CD4-positive, alpha-beta T cell (primary cell): ENCODE data around the gene ADGRD2. TPM values are rescaled to one million over a fixed set of nuclear protein-coding genes. Genes with fewer than 3 reads are reported as not detected.

Experiments
- ATAC-seq: fragments of 200-7000 bp; cut with Tn5 transposase; one replicate; pipeline ENCODE4 v1.10.0; 2022; ENCODE audit warnings: mild to moderate bottlenecking; ENCODE audit not compliant: poor library complexity
- CTCF ChIA-PET: fragments of 350-600 bp; sonication (Branson Sonifier 250); formaldehyde crosslinking; loops from one replicate; lab custom pipeline; 2021; ENCODE audit warnings: antibody characterized with exemption, inconsistent platforms; lab: Charles Lee
- POLR2A ChIA-PET: fragments of 350-600 bp; sonication (Branson Sonifier 250); formaldehyde crosslinking; loops from one replicate; lab custom pipeline; 2021; ENCODE audit warnings: antibody characterized with exemption, inconsistent platforms; lab: Charles Lee
- DNase-seq, 14 experiments: peaks; one replicate each; pipeline ENCODE4 v3.0.0-alpha.2; 2013 to 2020; ENCODE audit warnings: mixed read lengths in 2 of 14
- H3K27ac ChIP-seq, 2 donors: one replicate each; pipeline versions ENCODE4 v1.5.1 to v1.7.0; 2013; ENCODE audit warnings: low read length in 2 of 2, low read depth in 1 of 2, mild to moderate bottlenecking in 1 of 2
- H3K27me3 ChIP-seq, 2 experiments: 1 replicate in 1 of 2; 2 replicates in 1 of 2; pipeline versions ENCODE4 v1.6.1 to v1.7.0; 2013; ENCODE audit warnings: low read length in 2 of 2, control low read depth in 1 of 2, mild to moderate bottlenecking in 1 of 2, moderate library complexity in 1 of 2; ENCODE audit not compliant: insufficient read depth in 2 of 2, control insufficient read depth in 1 of 2
- H3K36me3 ChIP-seq: one replicate; pipeline ENCODE4 v1.6.1; 2013; ENCODE audit warnings: low read length, control low read depth; ENCODE audit not compliant: insufficient read depth
- H3K4me1 ChIP-seq: one replicate; pipeline ENCODE4 v1.6.1; 2013; ENCODE audit warnings: low read length, control low read depth; ENCODE audit not compliant: insufficient read depth
- H3K4me3 ChIP-seq: one replicate; pipeline ENCODE4 v1.5.1; 2013; ENCODE audit warnings: mild to moderate bottlenecking, low read length, moderate library complexity
- H3K9me3 ChIP-seq, 2 experiments: 1 replicate in 1 of 2; 2 replicates in 1 of 2; pipeline versions ENCODE4 v1.6.1 to v1.7.0; 2013; ENCODE audit warnings: low read length in 2 of 2, mild to moderate bottlenecking in 2 of 2, control low read depth in 1 of 2, moderate library complexity in 1 of 2; ENCODE audit not compliant: control insufficient read depth in 1 of 2, insufficient read depth in 1 of 2
- H3K27ac Mint-ChIP-seq: one replicate; pipeline ENCODE4 v1.8.0; 2020; ENCODE audit warnings: mixed read lengths
- H3K27me3 Mint-ChIP-seq: one replicate; pipeline ENCODE4 v1.8.0; 2021; ENCODE audit warnings: mixed read lengths
- H3K36me3 Mint-ChIP-seq: one replicate; pipeline ENCODE4 v1.8.0; 2021; ENCODE audit warnings: low read depth, mixed read lengths
- H3K4me1 Mint-ChIP-seq: one replicate; pipeline ENCODE4 v1.8.0; 2021; ENCODE audit warnings: low read depth, mixed read lengths
- H3K4me3 Mint-ChIP-seq: one replicate; pipeline ENCODE4 v1.8.0; 2020; ENCODE audit warnings: mild to moderate bottlenecking, mixed read lengths
- H3K9me3 Mint-ChIP-seq: one replicate; pipeline ENCODE4 v1.8.0; 2020; ENCODE audit warnings: mixed read lengths
- CTCF ChIP-seq: fragments of 200-600 bp; IDR thresholded peaks from one replicate; pipeline ENCODE4 v1.8.0; 2022; ENCODE audit warnings: antibody characterized with exemption, mild to moderate bottlenecking
- intact Hi-C, 2 experiments: fragments of 100-400 bp; cut with DNase I in 1 of 2; cut with micrococcal nuclease in 1 of 2; formaldehyde crosslinking; loops; one replicate each; pipeline versions ENCODE4 v1.15.1 to v1.9.0; 2023 to 2025; cut with DNase I, micrococcal nuclease
- total RNA-seq, 174 experiments: library from RNA in 2 of 174; stranded (reverse) in 2 of 174; gene quantifications; one replicate each; pipeline ENCODE4 v1.2.3 and lab custom pipeline; 2021 to 2026

ADGRD2 gene
- total RNA-seq, 2 experiments from 2014 or later, result not detected

GRCh38 chr9:124485936-124486335 is 35.7 kb downstream of the ADGRD2 start:
- H3K36me3 Mint-ChIP-seq, result no peaks in the 10 kb centered on the region
- no peaks in the 10 kb centered on the region for H3K4me1 Mint-ChIP-seq
- H3K4me3 Mint-ChIP-seq, result no peak overlapping the region
- DNase-seq (no peak), ATAC-seq (no peak)
- no peaks in the 10 kb centered on the region for H3K36me3 ChIP-seq
- ChIA-PET POLR2A (no interaction called here), CTCF (no interaction called here)
- H3K9me3 Mint-ChIP-seq, result no peaks in the 10 kb centered on the region
- intact Hi-C loops, result no loop called here
- peaks cover 0 to 4% of the 10 kb centered on the region in 2 experiments for H3K27me3 ChIP-seq
- TF ChIP-seq CTCF, result no peak
- H3K27ac ChIP-seq, result no peak overlapping the region
- H3K4me3 ChIP-seq, result no peak overlapping the region
- H3K4me1 ChIP-seq, result no peaks in the 10 kb centered on the region
- H3K9me3 ChIP-seq, result peaks cover 0 to 4% of the 10 kb centered on the region in 2 experiments
- H3K27ac Mint-ChIP-seq, result no peak overlapping the region
- H3K27me3 Mint-ChIP-seq, result peaks cover 5% of the 10 kb centered on the region

- H3K4me1 Mint-ChIP-seq, result no peaks in the 10 kb centered on the region
- peaks cover 2 to 4% of the 10 kb centered on the region in 2 experiments for H3K27me3 ChIP-seq
- H3K27me3 Mint-ChIP-seq, result peaks cover 5% of the 10 kb centered on the region
- intact Hi-C loops, result no loop called here
- no peak for ATAC-seq
- H3K9me3 Mint-ChIP-seq, result no peaks in the 10 kb centered on the region
- no peak for TF ChIP-seq CTCF
- no peak overlapping the region for H3K4me3 ChIP-seq
- CTCF ChIA-PET, result no interaction called here
- no peak overlapping the region for H3K27ac Mint-ChIP-seq
- POLR2A ChIA-PET, result no interaction called here
- H3K4me1 ChIP-seq, result no peaks in the 10 kb centered on the region
- H3K36me3 Mint-ChIP-seq, result no peaks in the 10 kb centered on the region
- no peaks in the 10 kb centered on the region for H3K36me3 ChIP-seq
- H3K4me3 Mint-ChIP-seq, result no peak overlapping the region
- no peak overlapping the region for H3K27ac ChIP-seq
- H3K9me3 ChIP-seq, result peaks cover 0 to 4% of the 10 kb centered on the region in 2 experiments
- no peak for DNase-seq
These were observed 36.6 kb downstream of the ADGRD2 start for GRCh38 chr9:124486778-124487259.

- Histone ChIP-seq H3K9me3 (peaks cover 0 to 4% of the 10 kb centered on the region in 2 experiments), H3K4me1 (no peaks in the 10 kb centered on the region)
- DNase-seq, result no peak
These were observed 37.3 kb downstream of the ADGRD2 start for GRCh38 chr9:124487260-124488182.

More at GRCh38 chr9:124487260-124488182, 37.3 kb downstream of the ADGRD2 start:
- intact Hi-C loops, result no loop called here
- Histone ChIP-seq H3K4me3 (no peak overlapping the region), H3K36me3 (no peaks in the 10 kb centered on the region), H3K27me3 (peaks cover 2 to 4% of the 10 kb centered on the region in 2 experiments), H3K27ac (no peak overlapping the region)
- ChIA-PET CTCF (no interaction called here), POLR2A (no interaction called here)
- Mint-ChIP-seq H3K27me3 (peaks cover 5% of the 10 kb centered on the region), H3K4me1 (no peaks in the 10 kb centered on the region), H3K4me3 (no peak overlapping the region), H3K27ac (no peak overlapping the region), H3K36me3 (no peaks in the 10 kb centered on the region), H3K9me3 (no peaks in the 10 kb centered on the region)
- ATAC-seq, result no peak
- TF ChIP-seq CTCF, result no peak
